ENCODE measurements around the gene USB1.

DNA sequence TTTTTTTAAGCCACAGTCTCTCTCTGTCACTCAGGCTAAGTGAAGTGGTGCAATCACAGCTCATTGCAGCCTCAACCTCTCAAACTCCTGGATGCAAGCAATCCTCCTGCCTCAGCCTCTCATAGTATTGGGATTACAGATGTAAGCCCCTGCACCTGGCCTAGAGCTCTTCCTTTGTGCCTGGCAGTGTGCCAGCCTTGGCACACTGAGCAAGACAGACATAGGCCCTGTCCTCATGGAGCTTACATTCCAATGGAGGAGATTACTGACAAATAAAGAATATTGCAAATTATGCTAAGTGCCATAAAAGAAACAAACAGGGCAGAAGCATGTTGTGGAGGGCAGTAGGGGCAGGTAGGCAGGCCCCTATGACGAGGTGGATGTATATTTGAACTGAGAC, 29.4 kb upstream of the USB1 start:
- TF ChIP-seq, protein P1, sequence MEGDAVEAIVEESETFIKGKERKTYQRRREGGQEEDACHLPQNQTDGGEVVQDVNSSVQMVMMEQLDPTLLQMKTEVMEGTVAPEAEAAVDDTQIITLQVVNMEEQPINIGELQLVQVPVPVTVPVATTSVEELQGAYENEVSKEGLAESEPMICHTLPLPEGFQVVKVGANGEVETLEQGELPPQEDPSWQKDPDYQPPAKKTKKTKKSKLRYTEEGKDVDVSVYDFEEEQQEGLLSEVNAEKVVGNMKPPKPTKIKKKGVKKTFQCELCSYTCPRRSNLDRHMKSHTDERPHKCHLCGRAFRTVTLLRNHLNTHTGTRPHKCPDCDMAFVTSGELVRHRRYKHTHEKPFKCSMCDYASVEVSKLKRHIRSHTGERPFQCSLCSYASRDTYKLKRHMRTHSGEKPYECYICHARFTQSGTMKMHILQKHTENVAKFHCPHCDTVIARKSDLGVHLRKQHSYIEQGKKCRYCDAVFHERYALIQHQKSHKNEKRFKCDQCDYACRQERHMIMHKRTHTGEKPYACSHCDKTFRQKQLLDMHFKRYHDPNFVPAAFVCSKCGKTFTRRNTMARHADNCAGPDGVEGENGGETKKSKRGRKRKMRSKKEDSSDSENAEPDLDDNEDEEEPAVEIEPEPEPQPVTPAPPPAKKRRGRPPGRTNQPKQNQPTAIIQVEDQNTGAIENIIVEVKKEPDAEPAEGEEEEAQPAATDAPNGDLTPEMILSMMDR (IDR thresholded peaks at IDR 0.05; ENCODE audit: insufficient read depth, low read depth, low read length): no peak
- no peak for TF ChIP-seq EZH2 (IDR thresholded peaks at IDR 0.05; ENCODE audit: insufficient read depth, low read length)

Data from astrocyte (in vitro differentiated cells and primary cell).